HG03378 (cell line): ENCODE results near the gene UNC5C.

Source experiments
- ATAC-seq: cut with Tn5 transposase; IDR thresholded peaks from one replicate; pipeline ENCODE4 v1.9.1; 2021; ENCODE audit warnings: mild to moderate bottlenecking, moderate library complexity; ENCODE audit not compliant: unreplicated experiment

UNC5C gene

GRCh38 chr4:95360256-95360903 is 188.4 kb downstream of the UNC5C start:
- ATAC-seq, result no peak

- no peak for ATAC-seq
These were observed 190.4 kb downstream of the UNC5C start for GRCh38 chr4:95358421-95358820.

GRCh38 chr4:95355021-95355420 is 193.8 kb downstream of the UNC5C start:
- no peak for ATAC-seq

- ATAC-seq, result no peak
These were observed 200.4 kb downstream of the UNC5C start for GRCh38 chr4:95348418-95348817.

- no peak for ATAC-seq
These were observed 205.5 kb downstream of the UNC5C start for GRCh38 chr4:95343235-95343634.

- no peak for ATAC-seq
These were observed 208.6 kb downstream of the UNC5C start for GRCh38 chr4:95340191-95340590.

GRCh38 chr4:95325665-95326064 is 223.1 kb downstream of the UNC5C start:
- no peak for ATAC-seq

GRCh38 chr4:95319169-95319568 is 229.6 kb downstream of the UNC5C start:
- ATAC-seq, result no peak

- no peak for ATAC-seq
These were observed 230.3 kb downstream of the UNC5C start for GRCh38 chr4:95318483-95318882.

GRCh38 chr4:95318044-95318443 is 230.7 kb downstream of the UNC5C start:
- ATAC-seq, result no peak

GRCh38 chr4:95317085-95317793 is 231.5 kb downstream of the UNC5C start:
- no peak for ATAC-seq

GRCh38 chr4:95314573-95314972 is 234.2 kb downstream of the UNC5C start:
- no peak for ATAC-seq

- ATAC-seq, result no peak
These were observed 243.9 kb downstream of the UNC5C start for GRCh38 chr4:95304898-95305297.

- no peak for ATAC-seq
These were observed 248.5 kb downstream of the UNC5C start for GRCh38 chr4:95300304-95300703.

- ATAC-seq, result no peak
These were observed 252.7 kb downstream of the UNC5C start for GRCh38 chr4:95296052-95296451.

GRCh38 chr4:95295157-95295556 is 253.6 kb downstream of the UNC5C start:
- no peak for ATAC-seq

- no peak for ATAC-seq
These were observed 254.5 kb downstream of the UNC5C start for GRCh38 chr4:95294321-95294720.

- ATAC-seq, result no peak
These were observed 255.8 kb downstream of the UNC5C start for GRCh38 chr4:95293014-95293413.

- no peak for ATAC-seq
These were observed 258.1 kb downstream of the UNC5C start for GRCh38 chr4:95290702-95291101.

- ATAC-seq, result peak; percentile 59
These were observed 259.6 kb downstream of the UNC5C start for GRCh38 chr4:95289028-95289634.

GRCh38 chr4:95288552-95288951 is 260.2 kb downstream of the UNC5C start:
- ATAC-seq, result no peak

GRCh38 chr4:95285797-95286196 is 263.0 kb downstream of the UNC5C start:
- no peak for ATAC-seq
